IPS-18c (cell line): Measurements from ENCODE around the gene SLC17A7.

Source experiments
- H3K4me3 ChIP-seq: 2 replicates; pipeline ENCODE4 v1.7.0; 2013; ENCODE audit warnings: low read depth, mild to moderate bottlenecking, low read length, moderate library complexity; ENCODE audit not compliant: insufficient read depth
- H3K9me3 ChIP-seq: one replicate; pipeline ENCODE4 v1.6.1; 2013; ENCODE audit warnings: mild to moderate bottlenecking, low read length, moderate library complexity; ENCODE audit not compliant: control insufficient read depth, insufficient read depth

SLC17A7 gene

DNA sequence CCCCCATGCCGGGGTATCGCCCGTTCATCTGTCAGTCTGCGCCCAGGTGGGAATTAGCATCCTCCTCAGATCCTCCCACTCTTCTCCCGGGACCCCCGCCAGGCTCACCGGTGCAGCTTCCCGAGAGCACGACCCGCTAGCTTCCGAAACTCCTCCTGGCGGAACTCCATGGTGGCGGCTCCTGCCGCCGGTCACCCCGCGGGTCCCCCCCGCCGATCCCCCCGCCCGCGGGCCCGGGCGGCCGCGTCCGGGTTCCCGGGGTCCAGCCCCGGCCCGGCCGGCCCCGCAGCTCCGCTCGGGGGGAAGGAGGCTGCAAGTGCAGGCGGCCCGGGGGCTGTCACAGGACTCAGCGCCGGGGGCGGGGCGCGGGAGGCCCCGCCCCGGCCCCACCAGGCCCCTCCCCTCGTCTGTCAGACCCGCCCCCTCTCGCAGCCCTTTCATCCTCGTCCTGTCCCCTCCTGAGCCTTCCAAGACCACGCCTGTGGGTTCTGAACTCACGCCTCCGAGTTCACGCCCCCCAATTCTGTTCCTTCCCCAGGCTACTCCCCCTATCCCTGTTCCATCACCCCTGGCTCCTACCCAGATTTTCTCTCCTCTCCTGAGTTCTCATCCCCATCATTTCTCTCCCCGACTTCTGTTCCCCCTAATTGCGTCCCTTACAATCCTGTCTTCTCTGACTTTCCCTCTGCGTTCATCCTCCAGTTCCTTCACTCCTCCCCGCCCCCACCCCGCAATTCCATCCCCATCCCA is at the start of gene SLC17A7:
SLC17A7 (minus strand) TSS at position 318 of the 750 bp plus-strand sequence; CDS start at position 170, 148 bp downstream.
- H3K4me3 ChIP-seq, result peak within 1 kb of the TSS; percentile 50
- no peaks in the 10 kb centered on the region for H3K9me3 ChIP-seq

DNA sequence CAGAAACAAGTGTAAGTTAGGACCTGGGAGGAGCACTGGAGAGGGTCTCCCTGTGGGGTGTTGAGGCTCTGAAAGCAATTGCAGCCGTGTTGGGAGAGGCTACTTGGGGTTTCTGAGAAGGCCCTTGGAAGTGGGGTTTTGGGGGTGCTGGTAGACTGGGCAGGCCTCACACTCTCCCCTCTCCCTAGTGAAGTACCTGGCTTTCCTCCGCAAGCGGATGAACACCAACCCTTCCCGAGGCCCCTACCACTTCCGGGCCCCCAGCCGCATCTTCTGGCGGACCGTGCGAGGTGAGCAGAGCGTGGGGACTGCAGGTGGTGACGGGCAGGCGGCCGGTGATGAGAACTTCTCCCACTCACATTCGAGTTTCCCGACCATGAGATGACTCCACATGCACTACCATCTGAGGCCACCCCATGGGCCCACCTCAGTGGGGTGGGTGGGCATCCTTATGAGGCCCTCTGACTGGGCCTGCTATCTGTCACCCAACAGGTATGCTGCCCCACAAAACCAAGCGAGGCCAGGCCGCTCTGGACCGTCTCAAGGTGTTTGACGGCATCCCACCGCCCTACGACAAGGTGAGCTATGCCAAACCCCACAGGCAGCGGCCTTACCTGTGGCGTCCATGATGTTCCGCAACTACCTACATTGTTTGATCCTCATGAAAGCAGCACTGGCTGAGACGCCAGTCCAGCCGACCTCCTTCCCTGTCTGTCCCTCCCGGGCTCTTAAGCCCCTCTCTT is 49.1 kb upstream of the SLC17A7 start:
- Histone ChIP-seq H3K4me3 (0 out of 2 replicates have a peak overlapping the region, but pooled peaks have one; percentile 99), H3K9me3 (no peaks in the 10 kb centered on the region)

- peak overlapping the region; percentile 99; the same call in 1 of the 2 replicates for H3K4me3 ChIP-seq
- H3K9me3 ChIP-seq, result no peaks in the 10 kb centered on the region
Observed at GRCh38 chr19:49489601-49490167, 48.4 kb upstream of the SLC17A7 start.

GRCh38 chr19:49488863-49489537 is 47.7 kb upstream of the SLC17A7 start:
- Histone ChIP-seq H3K9me3 (no peaks in the 10 kb centered on the region), H3K4me3 (peak overlapping the region; percentile 99)

- peak overlapping the region; percentile 99 for H3K4me3 ChIP-seq
- H3K9me3 ChIP-seq, result no peaks in the 10 kb centered on the region
Observed at GRCh38 chr19:49488046-49488862, 46.9 kb upstream of the SLC17A7 start.

GRCh38 chr19:49487277-49488045 is 46.1 kb upstream of the SLC17A7 start, which contains the start of gene RPL13A:
Gene RPL13A (plus strand): TSS chr19:49487608. CDS start chr19:49487630, 22 bp downstream.
- H3K4me3 ChIP-seq, result peak within 1 kb of the TSS; percentile 99
- H3K9me3 ChIP-seq, result no peaks in the 10 kb centered on the region

GRCh38 chr19:49486710-49487276 is 45.5 kb upstream of the SLC17A7 start:
- Histone ChIP-seq H3K9me3 (no peaks in the 10 kb centered on the region), H3K4me3 (no peak overlapping the region)

DNA sequence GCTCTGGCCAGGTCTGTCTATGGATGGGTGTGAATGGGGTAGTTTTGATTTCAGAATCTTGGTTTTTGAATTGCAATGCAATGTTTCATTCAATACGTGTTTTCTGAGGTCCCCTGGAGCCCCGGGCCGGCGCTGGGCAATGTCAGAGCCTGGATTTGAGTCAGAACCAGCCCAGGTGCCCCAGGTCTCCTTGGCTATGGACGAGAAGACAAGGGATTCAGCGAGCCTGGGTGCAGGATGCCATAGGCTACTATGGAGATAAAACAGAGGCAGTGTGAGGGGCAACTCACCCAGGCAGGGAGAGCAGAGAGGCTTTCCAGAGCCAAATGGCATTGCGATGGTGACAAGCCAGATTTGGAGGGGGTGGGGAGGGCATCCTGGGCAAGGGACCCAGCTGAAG is 44.9 kb upstream of the SLC17A7 start:
- Histone ChIP-seq H3K9me3 (no peaks in the 10 kb centered on the region), H3K4me3 (no peak overlapping the region)

DNA sequence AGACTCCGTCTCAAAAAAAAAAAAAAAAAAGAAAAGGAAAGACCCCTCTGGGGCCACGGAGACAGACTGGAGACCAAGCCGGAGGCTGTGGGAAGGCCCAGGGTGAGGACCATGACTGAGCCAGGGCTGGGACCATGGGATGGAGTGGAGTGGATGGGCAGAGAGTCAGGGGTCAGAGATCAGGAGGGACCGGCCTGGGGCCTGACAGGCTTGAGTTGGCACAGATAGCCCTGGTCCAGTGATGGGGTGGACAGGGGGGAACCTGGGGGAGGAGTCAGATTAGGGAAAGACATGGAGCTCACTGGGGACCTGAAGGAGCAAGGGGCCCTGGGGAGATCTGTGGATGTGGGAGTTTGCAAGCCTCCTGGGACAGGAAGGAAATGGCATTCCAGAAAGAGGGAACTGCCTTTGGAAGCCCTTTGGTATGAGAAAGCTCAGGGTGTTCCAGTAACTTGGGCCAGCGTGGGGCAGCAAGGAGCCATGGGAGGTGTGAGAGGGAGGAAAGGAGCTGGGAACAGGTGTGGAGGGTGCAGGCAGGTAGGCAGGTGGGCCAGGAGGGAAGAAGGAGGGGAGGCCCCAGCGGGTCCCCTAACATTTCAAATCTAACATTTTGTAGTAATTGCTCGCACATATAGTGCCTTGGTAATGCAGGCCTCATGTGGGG is 39.8 kb upstream of the SLC17A7 start:
- no peak overlapping the region for H3K4me3 ChIP-seq
- H3K9me3 ChIP-seq, result no peaks in the 10 kb centered on the region

DNA sequence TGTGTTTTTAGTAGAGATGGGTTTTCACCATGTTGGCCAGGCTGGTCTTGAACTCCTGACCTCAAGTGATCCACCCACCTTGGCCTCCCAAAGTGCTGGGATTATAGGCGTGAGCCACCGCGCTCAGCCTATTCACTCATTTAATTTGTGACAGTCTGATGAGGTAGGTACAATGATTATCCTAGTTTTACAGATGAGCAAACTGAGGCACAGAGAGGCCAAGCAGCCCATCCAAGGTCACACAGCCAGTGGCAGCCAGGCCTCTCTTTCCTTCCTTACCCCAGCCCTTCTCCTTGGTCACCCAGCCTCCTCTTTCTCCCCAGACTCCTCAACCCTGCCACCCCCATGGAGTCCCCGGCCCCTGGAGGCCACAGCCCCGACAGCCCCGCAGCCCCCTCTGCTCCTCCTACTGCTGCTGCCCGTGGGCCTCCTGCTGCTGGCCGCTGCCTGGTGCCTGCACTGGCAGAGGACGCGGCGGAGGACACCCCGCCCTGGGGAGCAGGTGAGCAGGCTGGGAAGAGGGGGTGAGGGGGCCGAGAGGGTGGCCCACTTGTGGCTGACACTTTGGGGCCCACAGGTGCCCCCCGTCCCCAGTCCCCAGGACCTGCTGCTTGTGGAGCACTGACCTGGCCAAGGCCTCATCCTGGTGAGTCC is 38.8 kb upstream of the SLC17A7 start:
- H3K9me3 ChIP-seq, result no peaks in the 10 kb centered on the region
- no peak overlapping the region for H3K4me3 ChIP-seq

GRCh38 chr19:49475995-49476880 is 34.9 kb upstream of the SLC17A7 start:
- no peaks in the 10 kb centered on the region for H3K9me3 ChIP-seq
- no peak overlapping the region; the same call in 1 of the 2 replicates for H3K4me3 ChIP-seq

GRCh38 chr19:49475191-49475917 is 34.0 kb upstream of the SLC17A7 start:
- no peaks in the 10 kb centered on the region for H3K9me3 ChIP-seq
- H3K4me3 ChIP-seq, result no peak overlapping the region

DNA sequence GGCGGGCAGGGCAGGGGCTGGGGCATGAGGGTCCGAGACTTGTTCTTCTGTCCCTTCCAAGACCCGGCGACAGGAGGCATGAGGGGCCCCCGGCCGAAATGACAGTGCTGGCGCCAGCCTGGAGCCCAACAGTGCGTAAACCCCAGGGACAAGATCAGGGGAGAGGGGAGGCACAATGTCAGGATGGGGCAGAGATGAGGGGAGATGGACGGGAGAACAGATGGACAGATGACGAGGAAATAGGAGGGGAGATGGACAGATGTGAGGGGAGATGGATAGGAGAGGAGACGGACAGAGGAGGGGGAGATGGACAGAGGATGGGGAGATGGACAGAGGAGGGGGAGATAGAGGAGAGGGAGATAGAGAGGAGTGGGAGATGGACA is 33.2 kb upstream of the SLC17A7 start:
- Histone ChIP-seq H3K9me3 (no peaks in the 10 kb centered on the region), H3K4me3 (no peak overlapping the region)
